HL-60/S4 (cell line): ENCODE measurements around the gene DLL1.

Experiments
- in situ Hi-C: fragments of 300-500 bp; cut with MboI; formaldehyde crosslinking; loops from 2 replicates; pipeline ENCODE4 v1.14.3; 2022; ENCODE audit warnings: low sequenced_read_pairs

The DLL1 gene

GRCh38 chr6:170234419-170234818 lies 56.5 kb downstream of the DLL1 start:
- in situ Hi-C loops, result no loop called here

- in situ Hi-C loops, result no loop called here
Observed at GRCh38 chr6:170233286-170234205, 57.3 kb downstream of the DLL1 start.
